ENCODE results near the gene ANTXR2.
"Not testable (repeated sequence)": the region's sequence is repeated elsewhere in the genome, so short reads cannot be mapped to it uniquely, and the experiment has no call there.

Gene ANTXR2

GRCh38 chr4:80072744-80073472 lies at the start of gene ANTXR2:
Gene ANTXR2, minus strand, starts transcription at chr4:80073229. Its CDS starts 669 bp downstream, at chr4:80072560.
- peak; percentile 87 for DNase-seq

- not testable (repeated sequence) for DNase-seq
Observed at GRCh38 chr4:80121815-80122214, 48.8 kb upstream of the ANTXR2 start.

GRCh38 chr4:80119620-80120019 lies 46.6 kb upstream of the ANTXR2 start:
- DNase-seq, result not testable (repeated sequence)

- no peak for DNase-seq
Observed at GRCh38 chr4:80116516-80116915, 43.5 kb upstream of the ANTXR2 start.

GRCh38 chr4:80115368-80116181 lies 42.5 kb upstream of the ANTXR2 start:
- no peak for DNase-seq

- no peak for DNase-seq
Observed at GRCh38 chr4:80114732-80115265, 41.8 kb upstream of the ANTXR2 start.

- DNase-seq, result no peak
Observed at GRCh38 chr4:80113615-80114014, 40.6 kb upstream of the ANTXR2 start.

GRCh38 chr4:80112236-80112635 lies 39.2 kb upstream of the ANTXR2 start:
- DNase-seq, result no peak

GRCh38 chr4:80111276-80111675 lies 38.2 kb upstream of the ANTXR2 start:
- no peak for DNase-seq

- no peak for DNase-seq
Observed at GRCh38 chr4:80107374-80107773, 34.3 kb upstream of the ANTXR2 start.

- DNase-seq, result no peak
Observed at GRCh38 chr4:80104927-80105326, 31.9 kb upstream of the ANTXR2 start.

GRCh38 chr4:80103629-80104028 lies 30.6 kb upstream of the ANTXR2 start:
- DNase-seq, result no peak

- no peak for DNase-seq
Observed at GRCh38 chr4:80101792-80102116, 28.7 kb upstream of the ANTXR2 start.

- DNase-seq, result peak; percentile 3
Observed at GRCh38 chr4:80101071-80101791, 28.2 kb upstream of the ANTXR2 start.

GRCh38 chr4:80099671-80100070 lies 26.6 kb upstream of the ANTXR2 start:
- DNase-seq, result no peak

GRCh38 chr4:80098635-80099034 lies 25.6 kb upstream of the ANTXR2 start:
- no peak for DNase-seq

GRCh38 chr4:80097400-80098177 lies 24.6 kb upstream of the ANTXR2 start:
- no peak for DNase-seq

GRCh38 chr4:80096175-80096850 lies 23.3 kb upstream of the ANTXR2 start:
- DNase-seq, result no peak

- no peak for DNase-seq
Observed at GRCh38 chr4:80094191-80094590, 21.2 kb upstream of the ANTXR2 start.

- no peak for DNase-seq
Observed at GRCh38 chr4:80093563-80093962, 20.5 kb upstream of the ANTXR2 start.

GRCh38 chr4:80092847-80093246 lies 19.8 kb upstream of the ANTXR2 start:
- DNase-seq, result no peak

GRCh38 chr4:80092088-80092487 lies 19.1 kb upstream of the ANTXR2 start:
- no peak for DNase-seq
